PFSK-1 (cell line): ENCODE measurements around the gene PROM2.

Source experiments
- POLR2AphosphoS5 ChIP-seq: IDR thresholded peaks from 2 replicates; pipeline ENCODE4 v1.6.1; 2012; ENCODE audit warnings: low read depth, mild to moderate bottlenecking, control low read depth, low read length, moderate library complexity
- TF ChIP-seq, protein P1 (sequence below), 2 experiments: IDR thresholded peaks; 2 replicates each; pipeline versions ENCODE4 v1.6.1 to v1.8.0; 2011 to 2012; ENCODE audit warnings: low read depth in 2 of 2, low read length in 2 of 2, control low read depth in 1 of 2, inconsistent platforms in 1 of 2, mild to moderate bottlenecking in 1 of 2, moderate library complexity in 1 of 2; ENCODE audit not compliant: insufficient read depth in 1 of 2

GRCh38 chr2:95318431-95319220, 44.4 kb downstream of the PROM2 start:
- TF ChIP-seq POLR2AphosphoS5: no peak
- TF ChIP-seq, protein P1, sequence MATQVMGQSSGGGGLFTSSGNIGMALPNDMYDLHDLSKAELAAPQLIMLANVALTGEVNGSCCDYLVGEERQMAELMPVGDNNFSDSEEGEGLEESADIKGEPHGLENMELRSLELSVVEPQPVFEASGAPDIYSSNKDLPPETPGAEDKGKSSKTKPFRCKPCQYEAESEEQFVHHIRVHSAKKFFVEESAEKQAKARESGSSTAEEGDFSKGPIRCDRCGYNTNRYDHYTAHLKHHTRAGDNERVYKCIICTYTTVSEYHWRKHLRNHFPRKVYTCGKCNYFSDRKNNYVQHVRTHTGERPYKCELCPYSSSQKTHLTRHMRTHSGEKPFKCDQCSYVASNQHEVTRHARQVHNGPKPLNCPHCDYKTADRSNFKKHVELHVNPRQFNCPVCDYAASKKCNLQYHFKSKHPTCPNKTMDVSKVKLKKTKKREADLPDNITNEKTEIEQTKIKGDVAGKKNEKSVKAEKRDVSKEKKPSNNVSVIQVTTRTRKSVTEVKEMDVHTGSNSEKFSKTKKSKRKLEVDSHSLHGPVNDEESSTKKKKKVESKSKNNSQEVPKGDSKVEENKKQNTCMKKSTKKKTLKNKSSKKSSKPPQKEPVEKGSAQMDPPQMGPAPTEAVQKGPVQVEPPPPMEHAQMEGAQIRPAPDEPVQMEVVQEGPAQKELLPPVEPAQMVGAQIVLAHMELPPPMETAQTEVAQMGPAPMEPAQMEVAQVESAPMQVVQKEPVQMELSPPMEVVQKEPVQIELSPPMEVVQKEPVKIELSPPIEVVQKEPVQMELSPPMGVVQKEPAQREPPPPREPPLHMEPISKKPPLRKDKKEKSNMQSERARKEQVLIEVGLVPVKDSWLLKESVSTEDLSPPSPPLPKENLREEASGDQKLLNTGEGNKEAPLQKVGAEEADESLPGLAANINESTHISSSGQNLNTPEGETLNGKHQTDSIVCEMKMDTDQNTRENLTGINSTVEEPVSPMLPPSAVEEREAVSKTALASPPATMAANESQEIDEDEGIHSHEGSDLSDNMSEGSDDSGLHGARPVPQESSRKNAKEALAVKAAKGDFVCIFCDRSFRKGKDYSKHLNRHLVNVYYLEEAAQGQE (IDR thresholded peaks at IDR 0.05; ENCODE audit: insufficient read depth in 1 of 2, low read depth in 2 of 2, low read length in 2 of 2): no peak
